Colonic mucosa (tissue), 4 donors: ENCODE data around the gene PCGF3. TPM values are rescaled to one million over a fixed set of nuclear protein-coding genes. Genes with fewer than 3 reads are reported as not detected.

Experiments used
- DNase-seq: peaks from one replicate; pipeline ENCODE4 v3.0.0-alpha.2; 2020
- H3K27ac ChIP-seq: fragments of 200-600 bp; one replicate; pipeline ENCODE4 v1.8.0; 2021
- H3K27me3 ChIP-seq: fragments of 200-600 bp; one replicate; pipeline ENCODE4 v1.8.0; 2021
- H3K36me3 ChIP-seq: fragments of 200-600 bp; one replicate; pipeline ENCODE4 v1.8.0; 2021
- H3K4me1 ChIP-seq: fragments of 200-600 bp; one replicate; pipeline ENCODE4 v1.8.0; 2021; ENCODE audit warnings: mild to moderate bottlenecking
- H3K4me3 ChIP-seq: fragments of 200-600 bp; one replicate; pipeline ENCODE4 v1.8.0; 2021
- H3K9ac ChIP-seq, 2 donors: one replicate each; pipeline ENCODE4 v1.7.0; 2013; ENCODE audit warnings: control low read depth in 2 of 2, low read depth in 2 of 2, low read length in 2 of 2
- H3K9me3 ChIP-seq: fragments of 200-600 bp; one replicate; pipeline ENCODE4 v1.8.0; 2021
- intact Hi-C: fragments of 100-400 bp; cut with DNase I; formaldehyde crosslinking; loops from one replicate; pipeline ENCODE4 v1.14.1; 2022
- total RNA-seq, 2 donors: library from RNA; stranded (reverse); fragmentation: NEBNext Ultra II Directional in 1 of 2; extraction: Animal tissue kit (Norgen Biotek cat#: 25700) in 1 of 2; gene quantifications; one replicate each; pipeline ENCODE4 v1.2.1, GENCODE V29; 2021
- TF ChIP-seq, protein P1 (sequence below): fragments of 200-600 bp; IDR thresholded peaks from one replicate; pipeline ENCODE4 v1.8.0; 2022; ENCODE audit warnings: antibody characterized with exemption, mild to moderate bottlenecking
- donor health status: healthy.
- donor health status: DM: no; HTN: no; CAD: no.
- donor health status: DM: no; HTN: no; CAD: no.

PCGF3 gene
- total RNA-seq, 2 donors from 2014 or later = 50.8 to 53.2 TPM

DNA sequence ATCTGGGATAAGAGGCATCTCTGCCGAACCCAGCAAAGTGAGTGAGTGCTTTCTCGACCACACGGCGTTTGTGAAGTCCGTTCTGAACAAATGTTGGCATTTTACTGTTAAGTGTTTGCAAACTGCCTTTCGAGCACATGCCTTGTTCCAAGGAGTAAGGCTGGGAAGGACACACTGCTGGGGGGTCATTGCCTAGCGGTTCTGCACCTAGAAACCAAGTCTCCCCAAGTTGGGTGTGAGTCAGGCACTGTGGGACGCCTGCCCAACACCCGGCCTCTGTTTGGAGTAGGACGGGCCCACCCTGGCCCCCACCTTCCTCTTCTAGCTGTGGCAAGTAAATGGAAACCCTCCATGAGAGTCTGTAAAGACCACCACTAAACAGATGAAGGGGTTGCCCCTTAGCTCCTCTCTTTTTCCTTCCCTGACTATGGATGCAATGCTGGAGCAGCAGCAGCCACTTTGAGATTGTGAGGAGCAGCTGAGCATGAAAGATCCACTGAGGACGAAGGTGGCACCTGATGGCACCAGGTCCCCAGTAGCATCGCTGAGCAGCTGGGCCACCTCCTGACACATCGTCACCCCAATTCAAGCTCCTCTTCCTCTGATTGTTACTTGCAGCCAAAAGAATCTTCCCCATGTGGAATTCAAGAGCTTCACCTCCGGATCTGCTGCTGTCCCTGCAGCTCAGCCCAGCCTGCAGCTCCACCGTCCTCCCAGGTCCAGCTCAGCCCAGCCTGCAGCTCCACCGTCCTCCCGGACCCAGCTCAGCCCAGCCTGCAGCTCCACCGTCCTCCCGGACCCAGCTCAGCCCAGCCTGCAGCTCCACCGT is 114.0 kb downstream of the PCGF3 start:
- intact Hi-C loops = no loop called here
- H3K4me3 ChIP-seq = no peak overlapping the region
- no peak overlapping the region for H3K27ac ChIP-seq
- no peaks in the 10 kb centered on the region for H3K36me3 ChIP-seq
- no peak overlapping the region for H3K9ac ChIP-seq
- H3K9me3 ChIP-seq = no peaks in the 10 kb centered on the region
- TF ChIP-seq, protein P1, sequence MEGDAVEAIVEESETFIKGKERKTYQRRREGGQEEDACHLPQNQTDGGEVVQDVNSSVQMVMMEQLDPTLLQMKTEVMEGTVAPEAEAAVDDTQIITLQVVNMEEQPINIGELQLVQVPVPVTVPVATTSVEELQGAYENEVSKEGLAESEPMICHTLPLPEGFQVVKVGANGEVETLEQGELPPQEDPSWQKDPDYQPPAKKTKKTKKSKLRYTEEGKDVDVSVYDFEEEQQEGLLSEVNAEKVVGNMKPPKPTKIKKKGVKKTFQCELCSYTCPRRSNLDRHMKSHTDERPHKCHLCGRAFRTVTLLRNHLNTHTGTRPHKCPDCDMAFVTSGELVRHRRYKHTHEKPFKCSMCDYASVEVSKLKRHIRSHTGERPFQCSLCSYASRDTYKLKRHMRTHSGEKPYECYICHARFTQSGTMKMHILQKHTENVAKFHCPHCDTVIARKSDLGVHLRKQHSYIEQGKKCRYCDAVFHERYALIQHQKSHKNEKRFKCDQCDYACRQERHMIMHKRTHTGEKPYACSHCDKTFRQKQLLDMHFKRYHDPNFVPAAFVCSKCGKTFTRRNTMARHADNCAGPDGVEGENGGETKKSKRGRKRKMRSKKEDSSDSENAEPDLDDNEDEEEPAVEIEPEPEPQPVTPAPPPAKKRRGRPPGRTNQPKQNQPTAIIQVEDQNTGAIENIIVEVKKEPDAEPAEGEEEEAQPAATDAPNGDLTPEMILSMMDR = no peak
- peaks cover 3% of the 10 kb centered on the region for H3K4me1 ChIP-seq
- peaks cover 6% of the 10 kb centered on the region for H3K27me3 ChIP-seq
- no peak for DNase-seq

Other genes starting within 250 kb of the PCGF3 start
- gene ZNF721, start 206.7 kb upstream of the PCGF3 start, total RNA-seq = 10 to 100 TPM; 20.9 to 24.3 TPM
- gene PIGG, start 206.6 kb upstream of the PCGF3 start, total RNA-seq = 10 to 100 TPM; 44.8 to 45.3 TPM
- gene TMEM271, start 129.5 kb upstream of the PCGF3 start, total RNA-seq = not detected
- gene PDE6B, start 80.3 kb upstream of the PCGF3 start, total RNA-seq = 1 to 10 TPM; 1.2 to 2.3 TPM
- gene ATP5ME, start 31.6 kb upstream of the PCGF3 start, total RNA-seq = 100 to 1,000 TPM; 416 to 553 TPM
- 10 to 100 TPM; 17.3 to 53.6 TPM for gene MYL5, start 31.3 kb upstream of the PCGF3 start, total RNA-seq
- gene SLC49A3, start 16.7 kb upstream of the PCGF3 start, total RNA-seq = 1 to 10 TPM; 7.1 to 8.4 TPM
- gene CPLX1, start 120.3 kb downstream of the PCGF3 start, total RNA-seq = 10 to 100 TPM in 1 of 2 donors, 1 to 10 TPM in 1; 2.7 to 16.5 TPM
- 100 to 1,000 TPM; 198 to 266 TPM for gene GAK, start 226.5 kb downstream of the PCGF3 start, total RNA-seq
- gene TMEM175, start 226.6 kb downstream of the PCGF3 start, total RNA-seq = 10 to 100 TPM; 17.7 to 30.2 TPM